EL (cell line): ENCODE data around the gene CEP112.
"Not testable (repeated sequence)": the region's sequence is repeated elsewhere in the genome, so short reads cannot be mapped to it uniquely, and the experiment has no call there.

Source experiments
- DNase-seq: peaks from one replicate; pipeline ENCODE4 v3.0.0-alpha.2; 2016

CEP112 gene

DNA sequence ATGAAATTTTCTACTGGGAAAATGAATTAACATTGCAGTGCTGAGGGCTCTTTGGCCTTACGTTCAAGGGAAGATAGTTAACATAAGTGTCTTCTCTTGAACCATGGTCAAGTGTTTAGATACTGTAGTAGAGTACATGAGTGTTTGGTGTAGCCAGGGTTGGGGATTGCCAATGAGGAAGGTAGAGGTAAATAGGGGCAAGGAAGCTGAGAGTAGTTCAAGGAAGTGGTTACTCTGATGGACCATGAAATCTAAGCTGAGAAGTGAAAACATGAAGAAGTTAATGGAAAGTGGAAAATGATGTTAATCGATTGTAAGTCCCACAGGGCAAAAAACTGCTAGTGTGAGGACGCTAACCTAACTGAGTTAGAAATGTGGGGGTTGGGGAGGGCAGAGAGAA lies 380.9 kb downstream of the CEP112 start:
- DNase-seq, result no peak

DNA sequence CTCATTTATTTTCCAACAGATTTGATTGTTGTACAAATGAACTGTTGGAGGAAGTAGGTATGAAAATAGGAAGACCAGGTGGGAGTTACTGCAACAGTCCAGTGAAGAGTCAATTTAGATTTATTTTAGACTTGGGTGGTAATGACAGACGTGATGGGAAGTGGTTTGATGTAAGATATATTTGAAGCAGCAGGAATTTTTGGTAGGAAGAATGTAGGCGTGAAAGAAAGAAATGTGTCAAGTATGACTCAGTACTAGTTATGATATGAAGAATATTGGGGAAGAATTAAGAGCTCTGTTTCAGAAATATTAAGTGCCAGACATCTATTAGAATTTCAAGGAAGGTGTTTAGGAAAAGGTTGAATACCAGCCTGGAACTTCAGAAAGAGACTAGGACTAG lies 382.6 kb downstream of the CEP112 start:
- DNase-seq, result no peak

DNA sequence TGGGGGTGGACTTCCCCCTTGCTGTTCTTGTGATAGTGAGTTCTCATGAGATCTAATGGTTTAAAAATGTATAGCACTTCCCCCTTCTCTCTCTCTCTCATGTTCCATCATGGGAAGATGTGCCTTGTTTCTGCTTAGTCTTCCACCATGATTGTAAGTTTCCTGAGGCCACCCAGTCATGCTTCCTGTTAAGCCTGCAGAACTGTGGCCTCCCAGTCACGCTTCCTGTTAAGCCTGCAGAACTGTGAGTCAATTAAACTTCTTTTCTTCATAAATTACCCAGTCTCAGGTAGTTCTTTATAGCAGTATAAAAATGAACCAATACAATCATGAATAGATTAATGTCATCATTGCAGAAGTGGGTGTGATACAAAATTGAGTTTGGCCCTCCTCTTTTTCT lies 383.4 kb downstream of the CEP112 start:
- not testable (repeated sequence) for DNase-seq

DNA sequence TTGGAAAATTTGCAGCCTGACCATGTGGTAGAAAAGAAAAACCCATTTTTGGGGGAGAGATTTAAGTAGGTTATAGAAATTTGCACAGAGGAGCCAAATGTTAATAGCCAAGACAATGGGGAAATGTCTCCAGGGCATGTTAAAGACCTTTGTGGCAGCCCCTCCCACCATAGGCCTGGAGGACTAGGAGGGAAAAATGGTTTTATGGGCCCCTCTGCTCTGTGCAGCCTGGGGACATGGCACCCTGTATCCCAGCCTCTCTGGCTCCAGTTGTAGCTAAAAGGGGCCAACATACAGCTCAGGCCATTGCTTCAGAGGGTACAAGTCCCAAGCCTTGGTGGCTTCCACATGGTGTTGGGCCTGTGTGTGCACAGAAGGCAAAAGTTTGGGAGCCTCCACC lies 384.6 kb downstream of the CEP112 start:
- no peak for DNase-seq

DNA sequence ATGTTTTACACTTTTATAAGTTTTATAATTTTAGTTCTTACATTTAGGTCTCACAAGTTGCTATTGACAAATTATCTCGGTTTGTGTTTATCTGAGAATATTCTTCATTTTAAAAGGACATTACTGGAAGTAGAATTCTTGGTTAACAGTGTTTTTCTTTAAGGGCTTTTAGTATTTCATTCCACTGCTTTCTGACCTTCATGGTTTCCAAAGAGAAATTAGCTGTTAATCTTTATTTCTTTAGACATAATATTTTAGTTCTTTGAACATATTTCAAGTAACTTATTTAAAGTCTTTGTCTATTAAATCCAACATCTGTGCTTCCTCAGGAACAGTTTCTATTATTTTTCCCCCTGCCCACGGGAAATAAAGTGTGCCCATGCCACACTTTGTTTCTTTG lies 390.4 kb downstream of the CEP112 start:
- no peak for DNase-seq

DNA sequence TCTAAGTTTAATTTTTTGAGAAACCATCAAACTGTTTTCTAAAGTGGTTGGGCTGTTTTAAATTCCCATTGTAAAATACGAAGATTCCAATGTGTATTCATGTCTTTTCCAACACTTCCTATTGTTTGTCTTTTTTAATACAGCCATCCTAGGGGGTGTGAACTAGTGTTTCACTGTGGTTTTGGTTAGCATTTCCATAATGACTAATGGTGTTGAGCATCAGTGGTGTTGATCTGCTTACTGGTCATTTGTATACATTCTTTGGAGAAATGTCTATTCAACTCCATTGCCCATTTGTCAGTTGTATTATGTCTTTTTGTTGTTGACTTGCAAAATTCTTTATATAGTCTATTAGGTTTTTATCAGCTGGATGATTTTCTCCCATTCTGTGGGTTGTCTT lies 391.3 kb downstream of the CEP112 start:
- no peak for DNase-seq

GRCh38 chr17:65799869-65800268 lies 392.1 kb downstream of the CEP112 start:
- DNase-seq, result no peak

- no peak for DNase-seq
Observed at GRCh38 chr17:65799454-65799853, 392.5 kb downstream of the CEP112 start.

GRCh38 chr17:65797809-65798208 lies 394.1 kb downstream of the CEP112 start:
- DNase-seq, result peak; percentile 16

DNA sequence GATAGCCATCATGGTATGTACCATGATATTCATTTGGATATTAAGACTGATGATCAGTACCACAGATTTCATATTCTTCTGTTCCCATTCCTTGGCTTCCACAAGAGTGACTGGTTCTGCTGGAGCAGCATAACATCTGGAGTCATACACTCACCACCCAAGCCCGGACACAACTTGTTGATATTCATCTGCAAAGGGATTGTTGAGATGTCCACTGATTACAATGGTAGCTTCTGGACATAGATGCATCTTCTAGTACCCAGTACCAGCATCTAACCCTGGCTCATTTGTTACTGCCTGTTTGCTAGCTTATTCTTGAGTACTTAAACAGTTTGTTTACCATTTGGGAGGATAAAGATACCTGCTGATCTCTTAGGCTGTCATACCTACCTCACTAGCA lies 394.8 kb downstream of the CEP112 start:
- no peak for DNase-seq

GRCh38 chr17:65794572-65794971 lies 397.4 kb downstream of the CEP112 start:
- peak; percentile 36 for DNase-seq

- DNase-seq, result no peak
Observed at GRCh38 chr17:65790241-65790640, 401.7 kb downstream of the CEP112 start.

DNA sequence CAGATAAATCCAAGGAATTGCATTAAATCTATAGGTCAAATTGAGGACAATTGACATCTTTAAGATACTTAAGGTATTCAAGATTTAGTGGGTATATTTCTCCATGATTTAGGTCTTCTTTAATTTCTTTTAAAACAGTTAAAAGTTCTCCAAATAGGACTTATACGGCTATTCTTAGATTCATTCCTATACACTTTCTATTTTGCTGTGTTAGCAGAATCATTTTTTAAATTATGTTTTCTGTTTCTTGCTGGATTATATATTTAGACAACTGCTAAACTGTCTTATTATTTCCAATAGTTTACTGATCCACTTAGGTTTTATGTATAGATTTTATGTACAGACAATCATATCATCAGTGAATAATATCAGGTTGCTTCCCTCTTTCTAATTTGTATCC lies 404.4 kb downstream of the CEP112 start:
- DNase-seq, result no peak

GRCh38 chr17:65786479-65786878 lies 405.5 kb downstream of the CEP112 start:
- DNase-seq, result no peak

- peak; percentile 96 for DNase-seq
Observed at GRCh38 chr17:65785109-65785508, 406.8 kb downstream of the CEP112 start.

GRCh38 chr17:65783845-65784334 lies 408.0 kb downstream of the CEP112 start:
- DNase-seq, result peak; percentile 87

GRCh38 chr17:65782104-65782706 lies 409.7 kb downstream of the CEP112 start:
- DNase-seq, result peak; percentile 29

GRCh38 chr17:65780111-65780510 lies 411.8 kb downstream of the CEP112 start:
- DNase-seq, result no peak

GRCh38 chr17:65776890-65777289 lies 415.0 kb downstream of the CEP112 start:
- DNase-seq, result no peak

- DNase-seq, result no peak
Observed at GRCh38 chr17:65774787-65775186, 417.1 kb downstream of the CEP112 start.

GRCh38 chr17:65772989-65773388 lies 418.9 kb downstream of the CEP112 start:
- no peak for DNase-seq

DNA sequence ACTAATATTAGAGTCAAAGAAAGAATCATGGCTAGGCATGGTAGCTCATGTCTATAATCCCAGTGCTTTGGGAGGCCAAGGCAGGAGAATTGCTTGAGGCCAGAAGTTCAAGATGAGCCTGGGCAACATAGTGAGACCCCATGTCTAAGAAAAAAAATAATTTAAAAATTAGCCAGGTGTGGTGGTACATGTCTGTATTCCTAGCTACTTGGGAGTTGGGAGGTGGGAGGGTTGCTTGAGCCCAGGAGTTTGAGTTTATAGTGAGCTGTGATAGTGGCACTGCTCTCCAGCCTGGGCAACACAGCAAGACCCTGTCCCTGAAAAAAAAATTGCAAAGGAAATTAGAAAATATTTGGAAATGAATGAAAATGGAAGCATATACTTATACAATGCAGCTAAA lies 420.2 kb downstream of the CEP112 start:
- no peak for DNase-seq

DNA sequence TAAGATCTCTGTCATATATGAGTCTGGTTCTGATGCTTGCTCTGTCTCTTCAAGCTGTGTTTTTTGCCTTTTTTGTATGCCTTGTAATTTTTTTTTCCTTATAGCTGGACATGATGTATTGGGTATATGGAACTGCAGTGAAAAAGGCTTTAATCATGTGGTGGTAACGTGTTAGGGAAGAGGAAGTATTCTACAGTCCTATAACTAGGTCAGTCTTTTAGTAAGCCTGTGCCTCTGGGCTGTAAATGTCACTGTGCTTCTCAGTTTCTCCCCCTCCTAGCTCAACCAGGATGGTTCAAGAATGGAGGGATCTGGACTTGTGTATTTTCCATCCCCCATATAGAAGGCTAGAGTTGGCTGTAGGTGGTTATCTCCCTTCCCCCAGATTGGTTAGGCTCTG lies 428.1 kb downstream of the CEP112 start:
- no peak for DNase-seq

DNA sequence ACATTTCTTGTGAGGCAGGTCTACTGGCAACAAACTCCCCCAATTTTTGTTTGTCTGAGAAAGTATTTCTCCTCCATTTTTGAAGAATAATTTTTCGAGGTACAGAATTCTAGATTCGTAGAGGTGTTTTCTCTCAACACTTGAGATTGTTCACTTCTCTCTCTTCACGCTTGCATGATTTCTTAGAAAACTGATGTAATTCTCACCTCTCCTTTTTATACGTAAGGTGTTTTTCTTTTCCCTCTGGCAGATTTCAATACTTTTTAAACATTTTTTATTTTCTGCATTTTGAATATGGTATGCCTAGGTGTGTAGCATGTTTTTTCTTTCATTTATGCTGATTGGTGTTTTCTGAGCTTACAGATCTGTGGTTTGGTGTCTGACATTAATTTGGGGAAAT lies 429.0 kb downstream of the CEP112 start:
- no peak for DNase-seq

DNA sequence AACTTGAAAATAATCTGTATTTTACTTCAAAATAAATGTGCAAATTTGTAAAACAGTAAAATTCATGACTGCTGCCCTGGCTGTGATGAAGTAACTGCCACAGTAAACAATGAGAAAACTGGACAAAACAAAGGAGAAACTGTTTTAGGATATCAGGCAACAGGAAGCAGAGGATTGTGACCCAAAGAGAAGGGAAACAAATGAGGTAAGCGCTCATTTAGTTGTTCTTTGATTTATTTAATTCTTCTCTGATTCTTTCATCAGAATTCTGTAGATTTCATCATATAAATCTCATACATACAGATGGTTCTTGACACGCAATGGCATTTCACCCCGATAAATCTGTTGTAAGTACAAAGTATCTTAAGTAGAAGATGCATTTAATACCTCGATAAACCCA lies 432.4 kb downstream of the CEP112 start:
- no peak for DNase-seq

DNA sequence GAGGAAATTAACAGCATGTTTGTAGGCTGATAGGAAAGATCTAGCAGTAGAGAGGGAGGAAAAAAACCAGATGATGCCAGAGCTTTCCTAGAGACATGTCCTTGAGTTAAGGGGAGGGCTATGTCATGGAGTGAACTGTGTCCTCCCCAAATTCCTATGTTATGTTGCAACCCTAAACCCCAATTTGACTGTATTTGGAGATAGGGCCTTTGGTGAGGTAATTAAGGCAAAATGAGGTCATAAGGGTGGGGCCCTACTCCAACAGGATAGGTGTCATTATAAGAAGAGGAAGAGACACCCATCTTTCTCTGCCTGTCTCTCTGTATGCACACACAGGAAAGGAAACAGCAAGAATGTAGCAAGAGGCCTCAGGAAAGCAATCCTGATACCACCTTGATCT lies 435.2 kb downstream of the CEP112 start:
- DNase-seq, result peak; percentile 41
